ENCODE data around the gene TMEM187. TPM values are rescaled to one million over a fixed set of nuclear protein-coding genes. Genes with fewer than 3 reads are reported as not detected.
A peak's percentile ranks its signal among the peaks of the same experiment; 100 is the strongest.

TMEM187 gene
- total RNA-seq, 1 experiment from 2014 or later = 9.0 TPM

GRCh38 chrX:153953892-153954557 lies 18.5 kb upstream of the TMEM187 start:
- no peak for DNase-seq (ENCODE audit: low read depth)

- DNase-seq (ENCODE audit: low read depth) = no peak
These were observed 17.9 kb upstream of the TMEM187 start for GRCh38 chrX:153954558-153955227.

- DNase-seq (ENCODE audit: low read depth) = no peak
These were observed 17.3 kb upstream of the TMEM187 start for GRCh38 chrX:153955228-153955732.

- no peak for DNase-seq (ENCODE audit: low read depth)
These were observed 16.3 kb upstream of the TMEM187 start for GRCh38 chrX:153956044-153956907.

GRCh38 chrX:153957224-153957623 lies 15.3 kb upstream of the TMEM187 start:
- no peak for DNase-seq (ENCODE audit: low read depth)

GRCh38 chrX:153958605-153959004 lies 13.9 kb upstream of the TMEM187 start:
- no peak for DNase-seq (ENCODE audit: low read depth)

GRCh38 chrX:153959649-153960048 lies 12.9 kb upstream of the TMEM187 start:
- no peak for DNase-seq (ENCODE audit: low read depth)

GRCh38 chrX:153960077-153960476 lies 12.5 kb upstream of the TMEM187 start:
- no peak for DNase-seq (ENCODE audit: low read depth)

GRCh38 chrX:153960786-153961185 lies 11.8 kb upstream of the TMEM187 start:
- DNase-seq (ENCODE audit: low read depth) = no peak

GRCh38 chrX:153961292-153961691 lies 11.3 kb upstream of the TMEM187 start:
- DNase-seq (ENCODE audit: low read depth) = no peak

GRCh38 chrX:153963546-153963945 lies 9.0 kb upstream of the TMEM187 start:
- DNase-seq (ENCODE audit: low read depth) = no peak

GRCh38 chrX:153964105-153964504 lies 8.4 kb upstream of the TMEM187 start:
- DNase-seq (ENCODE audit: low read depth) = no peak

- DNase-seq (ENCODE audit: low read depth) = no peak
These were observed 7.1 kb upstream of the TMEM187 start for GRCh38 chrX:153965406-153965805.

GRCh38 chrX:153966283-153966688 lies 6.3 kb upstream of the TMEM187 start:
- peak; percentile 46 for DNase-seq (ENCODE audit: low read depth)

- DNase-seq (ENCODE audit: low read depth) = peak; percentile 34
These were observed 5.6 kb upstream of the TMEM187 start for GRCh38 chrX:153966841-153967535.

GRCh38 chrX:153967536-153968224 lies 4.9 kb upstream of the TMEM187 start:
- no peak for DNase-seq (ENCODE audit: low read depth)

GRCh38 chrX:153968255-153968654 lies 4.3 kb upstream of the TMEM187 start:
- DNase-seq (ENCODE audit: low read depth) = no peak

GRCh38 chrX:153968754-153969124 lies 3.8 kb upstream of the TMEM187 start:
- DNase-seq (ENCODE audit: low read depth) = peak; percentile 69

- no peak for DNase-seq (ENCODE audit: low read depth)
These were observed 3.2 kb upstream of the TMEM187 start for GRCh38 chrX:153969125-153969903.

- peak; percentile 25 for DNase-seq (ENCODE audit: low read depth)
These were observed 2.6 kb upstream of the TMEM187 start for GRCh38 chrX:153969904-153970356.

All from LHCN-M2 (cell line).